ENCODE data around the gene AAMP.
"Not testable (repeated sequence)": the region's sequence is repeated elsewhere in the genome, so short reads cannot be mapped to it uniquely, and the experiment has no call there.

Gene AAMP

DNA sequence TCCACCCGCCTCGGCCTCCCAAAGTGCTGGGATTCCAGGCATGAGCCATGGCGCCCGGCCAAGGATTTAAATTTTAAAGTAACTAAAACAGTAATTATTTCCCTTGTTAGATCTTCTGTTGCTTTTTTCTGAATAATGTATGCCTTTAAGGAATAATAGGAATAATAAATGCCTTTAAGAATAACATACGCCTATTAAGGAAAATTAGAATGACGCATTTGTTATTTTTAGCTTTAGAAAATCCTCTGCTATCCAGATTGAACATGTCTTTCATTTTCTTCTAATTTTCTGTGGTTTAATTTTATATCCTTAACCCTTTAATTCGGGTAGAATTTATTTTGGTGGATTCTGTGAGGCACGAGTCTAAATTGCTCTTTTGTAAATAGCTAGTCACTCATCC is 45.5 kb upstream of the AAMP start:
- WGBS: 100% methylated on average over 3 of the region's 8 CpGs

DNA sequence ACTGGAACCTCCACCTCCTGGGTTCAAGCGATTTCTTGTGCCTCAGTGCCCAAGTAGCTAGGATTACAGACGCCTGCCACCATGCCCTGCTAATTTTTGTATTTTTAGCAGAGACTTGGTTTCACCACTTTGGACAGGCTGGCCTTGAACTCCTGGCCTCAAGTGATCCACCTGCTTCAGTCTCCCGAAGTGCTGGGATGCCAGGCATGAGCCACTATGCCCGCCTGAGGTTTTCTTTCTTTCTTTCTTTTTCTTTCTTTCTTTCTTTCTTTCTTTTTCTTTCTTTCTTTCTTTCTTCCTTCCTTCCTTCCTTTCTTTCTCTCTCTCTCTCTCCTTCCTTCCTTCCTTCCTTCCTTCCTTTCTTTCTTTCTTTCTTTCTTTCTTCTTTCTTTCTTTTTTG is 44.8 kb upstream of the AAMP start:
- H3K23ac ChIP-seq (ENCODE audit: low read length in 2 of 2); H4K8ac ChIP-seq (ENCODE audit: low read length); H3K14ac ChIP-seq (ENCODE audit: low read length in 2 of 2); DNase-seq; H3K4ac ChIP-seq (ENCODE audit: low read depth in 1 of 2, low read length in 2 of 2); H3K79me1 ChIP-seq (replicated peaks; ENCODE audit: low read length, poor library complexity, severe bottlenecking); H2BK15ac ChIP-seq (ENCODE audit: low read depth, poor library complexity, severe bottlenecking); H2BK5ac ChIP-seq (ENCODE audit: low read depth, low read length, poor library complexity, severe bottlenecking); H3K9ac ChIP-seq (ENCODE audit: low read length); H3K18ac ChIP-seq (ENCODE audit: low read depth in 1 of 2, low read length in 2 of 2); H3K27ac ChIP-seq (ENCODE audit: low read length, poor library complexity, severe bottlenecking); H4K91ac ChIP-seq (ENCODE audit: low read length); H2AK5ac ChIP-seq (ENCODE audit: low read length, severe bottlenecking); H2BK120ac ChIP-seq (ENCODE audit: low read depth, low read length); H3K4me3 ChIP-seq (ENCODE audit: insufficient read depth in 1 of 2, low read depth in 1 of 2, low read length in 2 of 2); H3K4me1 ChIP-seq (ENCODE audit: control insufficient read depth, insufficient read depth, low read depth, low read length); H2AFZ ChIP-seq (ENCODE audit: low read depth, low read length); H2BK12ac ChIP-seq (ENCODE audit: low read length in 2 of 2); H3K36me3 ChIP-seq (ENCODE audit: control insufficient read depth in 1 of 2, insufficient read depth in 2 of 2, low read depth in 1 of 2, low read length in 2 of 2); H3K4me2 ChIP-seq (ENCODE audit: low read length, poor library complexity, severe bottlenecking); H3K27me3 ChIP-seq (ENCODE audit: control insufficient read depth in 1 of 2, insufficient read depth in 1 of 2, low read length in 2 of 2); H3K9me3 ChIP-seq (ENCODE audit: control insufficient read depth, low read length): not testable (repeated sequence)
- WGBS: 82% methylated on average over 4 of the region's 4 CpGs

More for the DNA sequence above, 45.5 kb upstream of the AAMP start:
- H4K8ac ChIP-seq (ENCODE audit: low read length): no peak overlapping the region
- no peak overlapping the region for H3K18ac ChIP-seq (ENCODE audit: low read depth in 1 of 2, low read length in 2 of 2)
- no peak overlapping the region for H3K4me2 ChIP-seq (ENCODE audit: low read length, poor library complexity, severe bottlenecking)
- H2AFZ ChIP-seq (ENCODE audit: low read depth, low read length): no peak overlapping the region
- no peak for DNase-seq
- no peak overlapping the region for H2BK15ac ChIP-seq (ENCODE audit: low read depth, poor library complexity, severe bottlenecking)
- no peak overlapping the region for H3K9ac ChIP-seq (ENCODE audit: low read length)
- H3K4me1 ChIP-seq (ENCODE audit: control insufficient read depth, insufficient read depth, low read depth, low read length): no peaks in the 10 kb centered on the region
- H3K9me3 ChIP-seq (ENCODE audit: control insufficient read depth, low read length): no peaks in the 10 kb centered on the region
- peaks cover 0 to 8% of the 10 kb centered on the region in 2 experiments for H3K27me3 ChIP-seq (ENCODE audit: control insufficient read depth in 1 of 2, insufficient read depth in 1 of 2, low read length in 2 of 2)
- no peak overlapping the region for H3K14ac ChIP-seq (ENCODE audit: low read length in 2 of 2)
- no peak overlapping the region for H2AK5ac ChIP-seq (ENCODE audit: low read length, severe bottlenecking)
- H3K36me3 ChIP-seq (ENCODE audit: control insufficient read depth in 1 of 2, insufficient read depth in 2 of 2, low read depth in 1 of 2, low read length in 2 of 2): no peaks in the 10 kb centered on the region
- no peak overlapping the region for H3K4ac ChIP-seq (ENCODE audit: low read depth in 1 of 2, low read length in 2 of 2)
- H2BK5ac ChIP-seq (ENCODE audit: low read depth, low read length, poor library complexity, severe bottlenecking): no peak overlapping the region
- no peak overlapping the region for H3K27ac ChIP-seq (ENCODE audit: low read length, poor library complexity, severe bottlenecking)
- H3K23ac ChIP-seq (ENCODE audit: low read length in 2 of 2): no peak overlapping the region
- no peak overlapping the region for H4K91ac ChIP-seq (ENCODE audit: low read length)
- H3K79me1 ChIP-seq (replicated peaks; ENCODE audit: low read length, poor library complexity, severe bottlenecking): no peaks in the 10 kb centered on the region
- no peak overlapping the region for H2BK12ac ChIP-seq (ENCODE audit: low read length in 2 of 2)
- H3K4me3 ChIP-seq (ENCODE audit: insufficient read depth in 1 of 2, low read depth in 1 of 2, low read length in 2 of 2): no peak overlapping the region
- no peak overlapping the region for H2BK120ac ChIP-seq (ENCODE audit: low read depth, low read length)

DNA sequence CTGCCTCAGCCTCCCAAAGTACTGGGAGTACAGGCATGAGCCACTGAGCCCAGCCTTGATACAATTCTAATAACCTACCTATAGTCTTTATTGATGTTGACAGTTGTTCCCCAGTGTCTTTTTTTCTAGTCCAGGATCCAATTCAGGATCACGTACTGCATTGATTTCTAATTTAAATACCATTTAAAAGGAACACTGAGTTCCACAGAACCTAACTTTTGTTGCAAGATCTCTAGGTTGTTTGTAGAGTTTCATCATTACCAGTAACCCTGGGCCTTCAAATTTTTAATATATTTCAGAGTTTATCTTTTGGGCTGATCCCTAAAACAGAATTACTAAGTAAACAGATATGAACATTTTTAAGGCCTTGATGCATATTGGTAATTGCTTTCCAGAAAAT is 43.4 kb upstream of the AAMP start:
- Histone ChIP-seq H3K79me1 (replicated peaks; ENCODE audit: low read length, poor library complexity, severe bottlenecking) (no peaks in the 10 kb centered on the region), H3K9me3 (ENCODE audit: control insufficient read depth, low read length) (no peaks in the 10 kb centered on the region)

DNA sequence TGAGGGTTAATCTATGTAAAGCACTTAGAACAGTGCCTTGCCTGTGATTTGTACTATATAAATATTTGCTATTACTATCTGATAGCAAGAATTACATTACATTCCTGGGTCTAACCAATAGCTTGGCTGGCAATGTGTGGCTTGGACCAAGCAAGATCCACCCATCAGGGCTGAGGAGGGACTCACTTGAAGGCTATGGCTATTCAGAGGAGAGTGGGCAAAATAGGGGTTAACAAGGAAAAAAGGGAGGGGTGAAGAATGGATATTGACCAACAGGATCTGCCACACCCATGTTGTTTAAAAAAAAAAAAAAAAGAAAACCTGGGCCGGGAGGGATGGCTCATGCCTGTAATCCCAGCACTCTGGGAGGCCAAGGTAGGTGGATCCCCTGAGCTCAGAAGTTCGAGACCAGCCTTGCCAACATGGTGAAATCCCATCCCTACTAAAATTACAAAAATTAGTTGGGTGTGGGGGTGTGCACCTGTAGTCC is 42.4 kb upstream of the AAMP start:
- Histone ChIP-seq H3K14ac (ENCODE audit: low read length in 2 of 2) (no peak overlapping the region), H3K4me2 (ENCODE audit: low read length, poor library complexity, severe bottlenecking) (no peak overlapping the region), H3K4me3 (ENCODE audit: insufficient read depth in 1 of 2, low read depth in 1 of 2, low read length in 2 of 2) (no peak overlapping the region), H3K18ac (ENCODE audit: low read depth in 1 of 2, low read length in 2 of 2) (no peak overlapping the region), H3K4me1 (ENCODE audit: control insufficient read depth, insufficient read depth, low read depth, low read length) (no peaks in the 10 kb centered on the region), H2BK5ac (ENCODE audit: low read depth, low read length, poor library complexity, severe bottlenecking) (no peak overlapping the region), H3K4ac (ENCODE audit: low read depth in 1 of 2, low read length in 2 of 2) (no peak overlapping the region), H2BK12ac (ENCODE audit: low read length in 2 of 2) (no peak overlapping the region), H2BK120ac (ENCODE audit: low read depth, low read length) (no peak overlapping the region), H4K91ac (ENCODE audit: low read length) (no peak overlapping the region), H3K27ac (ENCODE audit: low read length, poor library complexity, severe bottlenecking) (no peak overlapping the region), H3K79me1 (replicated peaks; ENCODE audit: low read length, poor library complexity, severe bottlenecking) (no peaks in the 10 kb centered on the region), H3K9ac (ENCODE audit: low read length) (no peak overlapping the region), H2BK15ac (ENCODE audit: low read depth, poor library complexity, severe bottlenecking) (no peak overlapping the region), H2AK5ac (ENCODE audit: low read length, severe bottlenecking) (no peak overlapping the region), H3K9me3 (ENCODE audit: control insufficient read depth, low read length) (no peaks in the 10 kb centered on the region), H3K27me3 (ENCODE audit: control insufficient read depth in 1 of 2, insufficient read depth in 1 of 2, low read length in 2 of 2) (peaks cover 4 to 11% of the 10 kb centered on the region in 2 experiments), H3K36me3 (ENCODE audit: control insufficient read depth in 1 of 2, insufficient read depth in 2 of 2, low read depth in 1 of 2, low read length in 2 of 2) (no peaks in the 10 kb centered on the region), H4K8ac (ENCODE audit: low read length) (no peak overlapping the region), H2AFZ (ENCODE audit: low read depth, low read length) (no peak overlapping the region), H3K23ac (ENCODE audit: low read length in 2 of 2) (no peak overlapping the region)
- no peak for DNase-seq
- 67% methylated on average over 1 of the region's 2 CpGs for WGBS

More for the DNA sequence above, 43.4 kb upstream of the AAMP start:
- no peak overlapping the region for H3K4ac ChIP-seq (ENCODE audit: low read depth in 1 of 2, low read length in 2 of 2)
- H3K23ac ChIP-seq (ENCODE audit: low read length in 2 of 2): no peak overlapping the region
- H2AFZ ChIP-seq (ENCODE audit: low read depth, low read length): no peak overlapping the region
- no CpG with 5 or more reads among the region's 1 CpG for WGBS
- no peak overlapping the region for H3K14ac ChIP-seq (ENCODE audit: low read length in 2 of 2)
- no peak overlapping the region for H3K27ac ChIP-seq (ENCODE audit: low read length, poor library complexity, severe bottlenecking)
- H3K27me3 ChIP-seq (ENCODE audit: control insufficient read depth in 1 of 2, insufficient read depth in 1 of 2, low read length in 2 of 2): peaks cover 0 to 8% of the 10 kb centered on the region in 2 experiments
- H2BK5ac ChIP-seq (ENCODE audit: low read depth, low read length, poor library complexity, severe bottlenecking): no peak overlapping the region
- DNase-seq: no peak
- no peak overlapping the region for H2BK15ac ChIP-seq (ENCODE audit: low read depth, poor library complexity, severe bottlenecking)
- no peak overlapping the region for H2BK120ac ChIP-seq (ENCODE audit: low read depth, low read length)
- H3K4me1 ChIP-seq (ENCODE audit: control insufficient read depth, insufficient read depth, low read depth, low read length): no peaks in the 10 kb centered on the region
- H4K8ac ChIP-seq (ENCODE audit: low read length): no peak overlapping the region
- no peak overlapping the region for H3K4me2 ChIP-seq (ENCODE audit: low read length, poor library complexity, severe bottlenecking)
- no peak overlapping the region for H2BK12ac ChIP-seq (ENCODE audit: low read length in 2 of 2)
- no peak overlapping the region for H3K18ac ChIP-seq (ENCODE audit: low read depth in 1 of 2, low read length in 2 of 2)
- H3K4me3 ChIP-seq (ENCODE audit: insufficient read depth in 1 of 2, low read depth in 1 of 2, low read length in 2 of 2): no peak overlapping the region
- no peak overlapping the region for H4K91ac ChIP-seq (ENCODE audit: low read length)
- H3K36me3 ChIP-seq (ENCODE audit: control insufficient read depth in 1 of 2, insufficient read depth in 2 of 2, low read depth in 1 of 2, low read length in 2 of 2): no peaks in the 10 kb centered on the region
- H3K9ac ChIP-seq (ENCODE audit: low read length): no peak overlapping the region
- H2AK5ac ChIP-seq (ENCODE audit: low read length, severe bottlenecking): no peak overlapping the region
